B cell (primary cell): ENCODE measurements around the gene ZNF541. TPM values are rescaled to one million over a fixed set of nuclear protein-coding genes. Genes with fewer than 3 reads are reported as not detected.

ENCODE experiments used
- ATAC-seq: fragments of 200-7000 bp; cut with Tn5 transposase; one replicate; pipeline ENCODE4 v1.10.0; 2021; ENCODE audit warnings: low read depth, mild to moderate bottlenecking, moderate number of reproducible peaks, moderate library complexity
- CTCF ChIA-PET: fragments of 350-600 bp; sonication (Branson Sonifier 250); formaldehyde crosslinking; loops from one replicate; lab custom pipeline; 2021; ENCODE audit warnings: antibody characterized with exemption, inconsistent platforms; lab: Charles Lee
- POLR2A ChIA-PET: fragments of 350-600 bp; sonication (Branson Sonifier 250); formaldehyde crosslinking; loops from one replicate; lab custom pipeline; 2021; ENCODE audit warnings: antibody characterized with exemption; lab: Charles Lee
- DNase-seq: peaks from one replicate; pipeline ENCODE4 v3.0.0; 2013
- H2AFZ ChIP-seq: 2 replicates; pipeline ENCODE4 v1.6.1; 2012; ENCODE audit warnings: mild to moderate bottlenecking, low read depth, low read length; ENCODE audit not compliant: insufficient read depth, poor library complexity, severe bottlenecking
- H3K27ac ChIP-seq, 2 donors: 1 replicate in 1 of 2; 2 replicates in 1 of 2; pipeline ENCODE4 v1.5.1; 2012 to 2013; ENCODE audit warnings: low read length in 2 of 2, mild to moderate bottlenecking in 2 of 2, moderate library complexity in 1 of 2
- H3K27me3 ChIP-seq, 4 experiments: fragments of 200-600 bp in 1 of 4; sonication (generic) in 1 of 4; replicated peaks in 1 of 4; 1 replicate in 2 of 4; 2 replicates in 2 of 4; pipeline versions ENCODE4 v1.6.1 to v1.7.0; 2013 to 2016; ENCODE audit warnings: low read length in 3 of 4, mild to moderate bottlenecking in 2 of 4, mixed read lengths in 1 of 4, moderate library complexity in 1 of 4; ENCODE audit not compliant: insufficient read depth in 4 of 4, control insufficient read depth in 3 of 4; ENCODE audit errors: control extremely low read depth in 1 of 4
- H3K36me3 ChIP-seq, 2 experiments: replicated peaks in 1 of 2; 1 replicate in 1 of 2; 2 replicates in 1 of 2; pipeline versions ENCODE4 v1.6.1 to v1.7.1; 2013; ENCODE audit warnings: low read length in 1 of 2; ENCODE audit not compliant: insufficient read depth in 2 of 2, control insufficient read depth in 1 of 2; ENCODE audit errors: control extremely low read depth in 1 of 2, extremely low read depth in 1 of 2
- H3K4me1 ChIP-seq, 2 donors: fragments of 200-600 bp in 1 of 2; sonication (generic) in 1 of 2; 1 replicate in 1 of 2; 2 replicates in 1 of 2; pipeline versions ENCODE4 v1.5.1 to v1.6.1; 2013 to 2017; ENCODE audit warnings: low read length in 2 of 2; ENCODE audit not compliant: control insufficient read depth in 2 of 2, insufficient read depth in 2 of 2
- H3K4me2 ChIP-seq: replicated peaks from 2 replicates; pipeline ENCODE3; 2012; ENCODE audit warnings: mild to moderate bottlenecking, low read depth, low read length; ENCODE audit not compliant: poor library complexity, severe bottlenecking
- H3K4me3 ChIP-seq, 5 experiments: fragments of 200-600 bp in 1 of 5; sonication (generic) in 1 of 5; 1 replicate in 3 of 5; 2 replicates in 2 of 5; pipeline versions ENCODE4 v1.5.1 to v1.7.0; 2011 to 2016; ENCODE audit warnings: low read length in 4 of 5, mild to moderate bottlenecking in 4 of 5, low read depth in 2 of 5, control low read depth in 1 of 5, moderate library complexity in 1 of 5; ENCODE audit not compliant: insufficient read depth in 1 of 5; ENCODE audit errors: control extremely low read depth in 1 of 5, extremely low read depth in 1 of 5
- H3K79me2 ChIP-seq: fragments of 200-600 bp; sonication (generic); one replicate; pipeline ENCODE4 v1.6.0; 2016; ENCODE audit warnings: low read length; ENCODE audit not compliant: control insufficient read depth, insufficient read depth
- H3K9ac ChIP-seq: fragments of 200-600 bp; sonication (generic); 2 replicates; pipeline ENCODE4 v1.6.1; 2017; ENCODE audit warnings: mild to moderate bottlenecking, low read length, moderate library complexity
- H3K9me3 ChIP-seq, 3 donors: one replicate each; pipeline versions ENCODE4 v1.6.1 to v1.7.1; 2013; ENCODE audit warnings: low read length in 2 of 3; ENCODE audit not compliant: control insufficient read depth in 2 of 3, insufficient read depth in 1 of 3; ENCODE audit errors: control extremely low read depth in 1 of 3
- H4K20me1 ChIP-seq: 2 replicates; pipeline ENCODE4 v1.6.0; 2012; ENCODE audit warnings: mild to moderate bottlenecking, low read length; ENCODE audit not compliant: insufficient read depth, control insufficient read depth, poor library complexity, severe bottlenecking
- H3K27ac Mint-ChIP-seq: one replicate; pipeline ENCODE4 v1.8.0; 2021; ENCODE audit warnings: mixed read lengths
- H3K27me3 Mint-ChIP-seq: one replicate; pipeline ENCODE4 v1.8.0; 2021; ENCODE audit warnings: mixed read lengths
- H3K4me1 Mint-ChIP-seq: one replicate; pipeline ENCODE4 v1.8.0; 2021; ENCODE audit warnings: mixed read lengths
- H3K4me3 Mint-ChIP-seq: one replicate; pipeline ENCODE4 v1.8.0; 2021; ENCODE audit warnings: mixed read lengths
- H3K9me3 Mint-ChIP-seq: one replicate; pipeline ENCODE4 v1.8.0; 2022; ENCODE audit warnings: mixed read lengths; ENCODE audit not compliant: insufficient read depth
- EZH2 ChIP-seq: IDR thresholded peaks from 2 replicates; pipeline ENCODE4 v1.6.1; 2012; ENCODE audit warnings: borderline replicate concordance, low read depth, mild to moderate bottlenecking, moderate library complexity, low read length; ENCODE audit not compliant: insufficient read depth, poor library complexity, severe bottlenecking
- WGBS: methylation state at CpG from one replicate; pipeline ENCODE4 v1.1.5; 2013; ENCODE audit warnings: missing lambda C conversion rate; ENCODE audit not compliant: insufficient coverage; 5-methylcytosine and 5-hydroxymethylcytosine counted together
- intact Hi-C: fragments of 100-400 bp; cut with micrococcal nuclease; formaldehyde crosslinking; loops from one replicate; pipeline ENCODE4 v1.10.0; 2022
- polyA plus RNA-seq: library from polyadenylated mRNA; depleted of rRNA; stranded (reverse); fragments of >200 nt; gene quantifications from 2 replicates; pipeline ENCODE4 v1.2.3, GENCODE V29; 2012
- total RNA-seq, 2 donors: library from RNA; stranded (reverse); fragments of 120-200 nt in 1 of 2; gene quantifications; 1 replicate in 1 of 2; 2 replicates in 1 of 2; pipeline versions ENCODE4 v1.2.3 to v1.2.4, GENCODE V29; 2013 to 2022
- TF ChIP-seq, protein P1 (sequence below): fragments of 200-600 bp; IDR thresholded peaks from one replicate; pipeline ENCODE4 v1.8.0; 2022; ENCODE audit warnings: antibody characterized with exemption, mild to moderate bottlenecking

ZNF541 gene
- total and polyA plus RNA-seq, 2 donors (not counting 1 experiment from before 2014, with no cell fraction given): 0.03 TPM; not detected in 1

DNA sequence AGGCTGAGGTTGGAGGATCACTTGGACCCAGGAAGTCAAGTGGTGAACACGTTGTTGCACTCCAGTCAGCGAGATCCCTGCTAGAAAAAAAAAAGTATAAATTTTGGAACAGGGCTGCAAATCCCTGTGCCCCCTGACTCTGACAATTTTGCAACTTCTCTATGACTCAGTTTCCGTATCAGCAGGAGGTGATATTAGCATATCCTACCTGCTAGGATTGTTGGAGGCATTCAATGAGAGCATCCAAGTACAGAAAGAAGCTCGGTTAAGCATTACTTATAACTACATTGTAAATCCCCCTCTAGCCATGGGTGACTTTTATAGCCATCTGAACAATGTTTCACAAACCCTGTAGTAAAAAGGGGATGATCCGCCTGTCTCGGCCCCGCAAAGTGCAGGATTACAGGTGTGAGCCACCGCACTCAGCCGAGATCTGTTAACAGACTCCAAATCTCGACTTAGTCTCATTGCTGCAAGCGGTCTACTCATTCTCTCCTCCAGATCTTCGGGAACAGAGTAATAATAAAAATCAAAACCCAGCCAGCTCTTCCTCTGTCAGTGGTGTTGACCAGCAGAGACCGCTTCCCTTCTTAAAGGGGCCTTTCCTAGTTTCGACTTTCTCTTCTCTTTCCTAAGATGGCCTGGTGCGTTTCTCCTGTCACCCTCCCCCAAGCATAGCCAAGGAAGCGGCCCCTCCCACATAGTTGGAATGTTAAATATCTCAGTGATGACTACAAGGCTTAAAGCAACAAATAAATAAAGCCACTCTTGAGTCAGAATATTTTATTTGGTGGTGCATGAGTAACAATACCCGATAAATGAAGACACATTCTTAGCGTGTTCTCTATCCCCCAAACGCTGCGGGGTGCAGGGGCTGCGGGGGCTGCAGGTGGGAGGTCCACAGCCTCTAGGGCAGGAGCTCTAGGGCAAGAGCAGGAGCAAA lies 25.7 kb upstream of the ZNF541 start:
- no peak overlapping the region for H3K4me2 ChIP-seq
- no peak overlapping the region for H3K27ac ChIP-seq
- WGBS: 59% methylated on average over 15 of the region's 21 CpGs
- Mint-ChIP-seq H3K27me3 (peaks cover 26% of the 10 kb centered on the region), H3K4me1 (peaks cover 11% of the 10 kb centered on the region), H3K4me3 (peak overlapping the region; percentile 50), H3K27ac (no peak overlapping the region), H3K9me3 (no peaks in the 10 kb centered on the region)
- TF ChIP-seq, protein P1, sequence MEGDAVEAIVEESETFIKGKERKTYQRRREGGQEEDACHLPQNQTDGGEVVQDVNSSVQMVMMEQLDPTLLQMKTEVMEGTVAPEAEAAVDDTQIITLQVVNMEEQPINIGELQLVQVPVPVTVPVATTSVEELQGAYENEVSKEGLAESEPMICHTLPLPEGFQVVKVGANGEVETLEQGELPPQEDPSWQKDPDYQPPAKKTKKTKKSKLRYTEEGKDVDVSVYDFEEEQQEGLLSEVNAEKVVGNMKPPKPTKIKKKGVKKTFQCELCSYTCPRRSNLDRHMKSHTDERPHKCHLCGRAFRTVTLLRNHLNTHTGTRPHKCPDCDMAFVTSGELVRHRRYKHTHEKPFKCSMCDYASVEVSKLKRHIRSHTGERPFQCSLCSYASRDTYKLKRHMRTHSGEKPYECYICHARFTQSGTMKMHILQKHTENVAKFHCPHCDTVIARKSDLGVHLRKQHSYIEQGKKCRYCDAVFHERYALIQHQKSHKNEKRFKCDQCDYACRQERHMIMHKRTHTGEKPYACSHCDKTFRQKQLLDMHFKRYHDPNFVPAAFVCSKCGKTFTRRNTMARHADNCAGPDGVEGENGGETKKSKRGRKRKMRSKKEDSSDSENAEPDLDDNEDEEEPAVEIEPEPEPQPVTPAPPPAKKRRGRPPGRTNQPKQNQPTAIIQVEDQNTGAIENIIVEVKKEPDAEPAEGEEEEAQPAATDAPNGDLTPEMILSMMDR: no peak
- no peak for TF ChIP-seq EZH2
- DNase-seq: no peak
- no peaks in the 10 kb centered on the region for H4K20me1 ChIP-seq
- POLR2A ChIA-PET: interaction anchor here (0.6 to 0.9 kb wide), 3 partner anchors 9 to 19 kb away, joined by 3 to 8 read pairs (median 5); no protein-coding TSS in a partner anchor
- no peaks in the 10 kb centered on the region for H3K36me3 ChIP-seq
- H2AFZ ChIP-seq: peak overlapping the region; percentile 18
- intact Hi-C loops: no loop called here
- no peak for ATAC-seq
- H3K4me1 ChIP-seq: peaks cover 12 to 18% of the 10 kb centered on the region in 2 donors
- H3K4me3 ChIP-seq: no peak overlapping the region
- H3K9me3 ChIP-seq: peaks cover 0 to 9% (median 0%) of the 10 kb centered on the region in 3 donors
- CTCF ChIA-PET: interaction anchor here (0.6 to 2.9 kb wide), 9 partner anchors 9 to 181 kb away, joined by 3 to 16 read pairs (median 4); partner anchors contain the start of genes KPTN and NAPA
- no peak overlapping the region for H3K9ac ChIP-seq
- H3K27me3 ChIP-seq: peaks cover 0 to 23% (median 3%) of the 10 kb centered on the region in 4 experiments
- no peaks in the 10 kb centered on the region for H3K79me2 ChIP-seq

- no peak overlapping the region for H3K4me2 ChIP-seq
- 81% methylated on average over 5 of the region's 6 CpGs for WGBS
- H3K27me3 ChIP-seq: peaks cover 0 to 24% (median 3%) of the 10 kb centered on the region in 4 experiments
- H3K36me3 ChIP-seq: no peaks in the 10 kb centered on the region
- Mint-ChIP-seq H3K27ac (no peak overlapping the region), H3K4me1 (peaks cover 11% of the 10 kb centered on the region), H3K4me3 (no peak overlapping the region), H3K9me3 (no peaks in the 10 kb centered on the region), H3K27me3 (peaks cover 33% of the 10 kb centered on the region)
- no peak overlapping the region for H2AFZ ChIP-seq
- ATAC-seq (no peak), DNase-seq (no peak)
- H4K20me1 ChIP-seq: no peaks in the 10 kb centered on the region
- ChIA-PET POLR2A (no interaction called here), CTCF (interaction anchor here (0.6 kb wide), 1 partner anchor 339 kb away, joined by 3 read pairs; no protein-coding TSS in a partner anchor)
- H3K27ac ChIP-seq: no peak overlapping the region
- no peak overlapping the region for H3K9ac ChIP-seq
- H3K79me2 ChIP-seq: no peaks in the 10 kb centered on the region
- H3K9me3 ChIP-seq: peaks cover 0 to 6% (median 0%) of the 10 kb centered on the region in 3 donors
- H3K4me3 ChIP-seq: no peak overlapping the region
- intact Hi-C loops: no loop called here
- peaks cover 11 to 15% of the 10 kb centered on the region in 2 donors for H3K4me1 ChIP-seq
- no peak for TF ChIP-seq EZH2
- TF ChIP-seq, protein P1: no peak
Observed at GRCh38 chr19:47595944-47596343, 23.0 kb upstream of the ZNF541 start.
